ENCODE results near the gene POLA1. TPM values are rescaled to one million over a fixed set of nuclear protein-coding genes. Genes with fewer than 3 reads are reported as not detected.

POLA1 gene
- polyA plus RNA-seq, 4 donors: 15.8 to 18.4 (median 16.7) TPM

- DNase-seq (ENCODE audit: low read depth in 4 of 4, low spot score in 2 of 4): no peak
These were observed 310.8 kb downstream of the POLA1 start for GRCh38 chrX:25004485-25005032.

DNA sequence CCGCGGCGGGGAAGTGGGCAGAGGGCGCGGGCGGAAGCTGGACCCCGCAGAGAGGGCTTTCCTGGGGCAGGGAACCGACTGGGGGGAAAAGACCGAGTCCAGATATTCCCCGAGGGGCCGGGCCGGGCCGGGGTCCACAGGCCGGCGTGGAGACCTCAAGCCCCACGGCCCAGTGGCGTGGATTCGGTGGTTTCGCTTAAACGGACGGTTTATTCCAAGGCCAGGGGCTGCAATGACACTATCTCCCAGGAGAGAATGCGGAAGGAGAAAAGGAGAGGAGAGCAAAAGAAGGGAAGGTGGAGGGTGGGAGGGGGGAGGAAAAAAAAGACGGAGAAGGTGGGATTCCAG lies 311.3 kb downstream of the POLA1 start:
- DNase-seq (ENCODE audit: low read depth in 4 of 4, low spot score in 2 of 4): no peak

GRCh38 chrX:25005382-25006185 lies 311.9 kb downstream of the POLA1 start:
- no peak for DNase-seq (ENCODE audit: low read depth in 4 of 4, low spot score in 2 of 4)

- no peak for DNase-seq (ENCODE audit: low read depth in 4 of 4, low spot score in 2 of 4)
These were observed 312.9 kb downstream of the POLA1 start for GRCh38 chrX:25006586-25007058.

DNA sequence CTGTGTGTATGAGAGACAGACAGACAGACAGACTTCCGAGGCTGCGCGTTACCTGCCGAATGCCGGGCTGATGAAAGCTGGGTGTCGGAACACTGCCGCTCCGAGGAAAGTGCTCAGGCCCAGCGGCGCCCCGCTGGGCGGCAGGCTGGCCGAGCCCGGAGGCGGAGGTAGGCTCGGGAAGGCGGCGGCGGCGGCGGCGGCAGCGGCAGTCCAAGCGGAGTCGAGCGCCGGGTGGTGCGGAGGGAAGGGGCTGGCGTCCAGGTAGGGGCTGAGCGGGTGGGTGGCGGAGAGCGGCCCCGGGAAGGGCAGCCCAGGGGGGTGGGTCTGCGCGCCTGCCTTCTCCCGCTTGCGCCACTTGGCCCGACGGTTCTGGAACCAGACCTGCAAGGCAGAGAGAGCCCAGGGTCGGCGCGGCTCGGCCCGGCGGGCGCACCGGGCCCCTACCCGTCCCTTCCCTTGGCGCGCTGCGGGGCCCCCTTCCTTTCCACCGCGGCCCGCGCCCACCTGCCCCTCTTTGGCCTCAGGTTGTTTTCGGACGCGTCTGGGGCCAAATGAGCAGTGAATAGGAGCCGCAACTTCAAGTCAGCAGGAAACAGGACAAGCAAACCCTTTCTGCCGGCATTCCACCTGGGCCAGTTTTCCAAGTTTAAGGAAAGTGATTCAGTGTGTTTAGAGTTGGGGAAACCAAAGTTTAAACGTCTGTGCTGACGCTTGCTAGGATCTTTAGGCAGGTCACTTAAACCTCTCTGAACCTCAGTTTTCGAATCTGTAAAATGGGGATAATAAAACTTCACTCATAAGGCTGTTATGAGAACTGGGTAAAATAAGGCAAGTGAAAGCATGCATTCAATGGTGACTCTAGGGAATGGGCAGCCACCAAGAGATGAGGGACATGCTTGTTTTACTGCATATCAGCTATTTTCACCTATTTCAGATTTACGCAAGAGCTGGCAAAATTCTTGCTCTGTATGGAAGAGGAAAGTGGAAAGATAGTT lies 313.6 kb downstream of the POLA1 start:
- DNase-seq (ENCODE audit: low read depth in 4 of 4, low spot score in 2 of 4): no peak

GRCh38 chrX:25009407-25009806 lies 315.7 kb downstream of the POLA1 start:
- DNase-seq (ENCODE audit: low read depth in 4 of 4, low spot score in 2 of 4): no peak

GRCh38 chrX:25010784-25011588 lies 317.3 kb downstream of the POLA1 start:
- no peak for DNase-seq (ENCODE audit: low read depth in 4 of 4, low spot score in 2 of 4)

DNA sequence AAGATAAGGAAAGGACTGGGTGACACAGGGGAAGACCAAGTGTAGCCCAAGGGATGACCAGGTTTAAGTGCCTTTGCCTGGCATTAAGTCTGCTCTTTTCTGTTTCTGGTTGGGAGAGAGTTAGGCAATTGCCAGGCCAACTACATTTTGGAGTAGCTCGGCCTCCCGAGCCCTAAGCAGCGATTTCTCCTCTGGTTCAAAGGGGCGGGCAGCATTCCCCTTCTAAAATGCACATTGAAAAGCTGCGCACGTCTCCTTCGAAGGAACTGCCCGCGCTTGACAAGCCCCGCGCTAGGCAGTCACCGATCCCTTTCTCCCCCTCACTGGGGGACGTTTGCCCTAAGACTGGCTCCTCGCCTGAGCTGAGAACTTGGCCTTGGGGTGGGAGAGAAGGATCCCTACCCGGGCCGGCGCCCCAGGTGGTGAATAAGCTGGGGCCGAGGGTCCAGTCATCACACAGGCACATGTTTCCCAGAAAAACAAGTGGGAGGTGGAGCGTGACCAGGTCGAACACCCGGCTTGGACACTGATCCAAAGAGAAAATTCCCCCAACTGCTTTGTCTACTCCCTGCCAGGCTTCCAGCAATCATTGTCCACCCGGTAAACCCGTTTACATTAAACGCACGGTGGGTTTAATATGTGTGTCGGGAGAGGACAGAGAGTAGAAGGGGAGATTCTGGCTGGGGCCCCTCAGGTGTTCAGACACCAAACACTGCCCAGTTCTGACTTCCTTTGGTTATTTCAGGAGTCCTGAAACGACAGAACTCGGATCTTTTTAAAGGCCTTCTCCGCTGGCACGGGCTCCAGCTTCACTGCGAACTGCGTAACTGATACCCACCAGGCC lies 318.1 kb downstream of the POLA1 start:
- DNase-seq (ENCODE audit: low read depth in 4 of 4, low spot score in 2 of 4): no peak

DNA sequence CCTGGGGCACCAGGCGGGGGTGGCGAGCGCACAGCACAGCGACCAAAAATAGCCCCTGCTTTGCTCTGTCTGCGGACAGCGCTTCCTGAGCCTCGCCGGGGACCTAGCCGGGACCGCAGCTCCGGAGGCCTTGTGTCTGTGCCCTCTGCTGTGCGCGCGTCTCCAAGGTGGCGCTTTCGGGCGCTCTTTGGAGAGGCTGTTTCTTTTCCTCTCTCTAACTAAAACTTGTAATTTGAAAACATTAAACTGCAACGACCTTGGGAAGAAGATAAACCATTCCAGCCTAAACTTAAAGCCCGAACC lies 318.7 kb downstream of the POLA1 start:
- DNase-seq (ENCODE audit: low read depth in 4 of 4, low spot score in 2 of 4): no peak

- no peak for DNase-seq (ENCODE audit: low read depth in 4 of 4, low spot score in 2 of 4)
These were observed 319.3 kb downstream of the POLA1 start for GRCh38 chrX:25012793-25013631.

DNA sequence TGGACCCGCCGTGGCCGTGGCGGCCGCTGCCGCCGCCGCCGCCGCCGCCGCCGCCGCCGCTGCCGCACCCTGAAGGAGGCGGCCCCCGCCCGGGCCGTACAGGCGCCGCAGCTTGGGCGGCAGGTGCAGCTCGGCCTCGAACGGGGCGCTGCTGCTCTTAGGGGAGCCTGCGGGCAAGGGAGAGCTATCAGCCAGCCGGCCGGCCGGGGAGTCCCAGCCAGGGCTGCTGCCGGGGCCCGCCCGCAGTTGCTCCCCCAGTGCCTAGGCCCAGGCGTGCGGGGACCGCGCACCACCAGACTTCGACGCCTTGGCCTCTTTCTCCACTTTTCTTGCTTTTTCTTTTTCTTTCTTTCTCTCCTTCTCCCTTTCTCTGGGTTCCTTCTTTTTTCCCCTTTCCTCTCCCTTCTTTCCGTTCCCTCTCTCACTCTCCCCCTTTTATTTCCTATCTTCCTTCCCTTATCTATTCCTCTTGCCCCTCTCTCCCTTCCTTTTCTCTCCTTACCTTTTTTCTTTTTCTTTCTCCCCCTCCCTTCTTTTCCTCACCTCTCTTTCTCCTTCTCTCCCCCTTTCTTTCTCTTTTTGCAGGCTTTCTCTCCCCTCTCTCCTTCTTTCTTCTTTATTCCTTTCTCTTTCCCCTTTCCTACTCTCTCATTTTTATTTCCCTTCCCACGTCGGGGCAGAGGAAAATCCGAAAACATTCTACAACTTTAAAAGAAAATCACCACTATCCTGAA lies 320.1 kb downstream of the POLA1 start:
- DNase-seq (ENCODE audit: low read depth in 4 of 4, low spot score in 2 of 4): no peak

GRCh38 chrX:25014366-25014838 lies 320.7 kb downstream of the POLA1 start:
- no peak for DNase-seq (ENCODE audit: low read depth in 4 of 4, low spot score in 2 of 4)

- peak in 1 of 4 donors; percentile 56 for DNase-seq (ENCODE audit: low read depth in 4 of 4, low spot score in 2 of 4)
These were observed 322.0 kb downstream of the POLA1 start, which contains the start of gene ARX for GRCh38 chrX:25015486-25016360. TSS of gene ARX (minus strand) at chrX:25015965. CDS start at chrX:25015737, 228 bp downstream.

GRCh38 chrX:25016361-25016671 lies 322.6 kb downstream of the POLA1 start:
- no peak for DNase-seq (ENCODE audit: low read depth in 4 of 4, low spot score in 2 of 4)

GRCh38 chrX:25016938-25017598 lies 323.4 kb downstream of the POLA1 start:
- DNase-seq (ENCODE audit: low read depth in 4 of 4, low spot score in 2 of 4): no peak

GRCh38 chrX:25017667-25018247 lies 324.0 kb downstream of the POLA1 start:
- DNase-seq (ENCODE audit: low read depth in 4 of 4, low spot score in 2 of 4): no peak

Data from left renal cortex interstitium (tissue), 4 donors.